ENCODE measurements around the gene TRDMT1.
"Not testable (repeated sequence)": the region's sequence is repeated elsewhere in the genome, so short reads cannot be mapped to it uniquely, and the experiment has no call there.

The TRDMT1 gene

GRCh38 chr10:17125206-17125893, 76.1 kb downstream of the TRDMT1 start:
- H3K27ac Mint-ChIP-seq, result no peak overlapping the region
- peaks cover 5% of the 10 kb centered on the region for H3K4me1 Mint-ChIP-seq (ENCODE audit: low read depth)
- no peaks in the 10 kb centered on the region for H3K27me3 Mint-ChIP-seq
- no peak overlapping the region for H3K4me3 Mint-ChIP-seq
- H3K9me3 Mint-ChIP-seq, result no peaks in the 10 kb centered on the region
- peaks cover 9% of the 10 kb centered on the region for H3K36me3 Mint-ChIP-seq (ENCODE audit: low read depth)

GRCh38 chr10:17123961-17124360, 77.5 kb downstream of the TRDMT1 start:
- Mint-ChIP-seq H3K27me3 (no peaks in the 10 kb centered on the region), H3K4me3 (no peak overlapping the region), H3K36me3 (ENCODE audit: low read depth) (peaks cover 10% of the 10 kb centered on the region), H3K4me1 (ENCODE audit: low read depth) (peaks cover 5% of the 10 kb centered on the region), H3K27ac (no peak overlapping the region), H3K9me3 (no peaks in the 10 kb centered on the region)

GRCh38 chr10:17122726-17123661, 78.5 kb downstream of the TRDMT1 start:
- Mint-ChIP-seq H3K27me3 (no peaks in the 10 kb centered on the region), H3K9me3 (no peaks in the 10 kb centered on the region), H3K4me3 (no peak overlapping the region), H3K36me3 (ENCODE audit: low read depth) (peaks cover 10% of the 10 kb centered on the region), H3K4me1 (ENCODE audit: low read depth) (peaks cover 5% of the 10 kb centered on the region), H3K27ac (no peak overlapping the region)

- Mint-ChIP-seq H3K36me3 (ENCODE audit: low read depth) (peaks cover 10% of the 10 kb centered on the region), H3K9me3 (no peaks in the 10 kb centered on the region), H3K27ac (no peak overlapping the region), H3K4me3 (no peak overlapping the region), H3K27me3 (no peaks in the 10 kb centered on the region), H3K4me1 (ENCODE audit: low read depth) (peaks cover 5% of the 10 kb centered on the region)
Observed at GRCh38 chr10:17122052-17122451, 79.4 kb downstream of the TRDMT1 start.

GRCh38 chr10:17120694-17121093, 80.8 kb downstream of the TRDMT1 start:
- no peak overlapping the region for H3K4me3 Mint-ChIP-seq
- H3K9me3 Mint-ChIP-seq, result no peaks in the 10 kb centered on the region
- peaks cover 5% of the 10 kb centered on the region for H3K4me1 Mint-ChIP-seq (ENCODE audit: low read depth)
- H3K27me3 Mint-ChIP-seq, result no peaks in the 10 kb centered on the region
- no peak overlapping the region for H3K27ac Mint-ChIP-seq
- peaks cover 10% of the 10 kb centered on the region for H3K36me3 Mint-ChIP-seq (ENCODE audit: low read depth)

GRCh38 chr10:17119845-17120244, 81.6 kb downstream of the TRDMT1 start:
- H3K27me3 Mint-ChIP-seq, result no peaks in the 10 kb centered on the region
- H3K4me1 Mint-ChIP-seq (ENCODE audit: low read depth), result peaks cover 5% of the 10 kb centered on the region
- H3K36me3 Mint-ChIP-seq (ENCODE audit: low read depth), result peaks cover 10% of the 10 kb centered on the region
- H3K4me3 Mint-ChIP-seq, result no peak overlapping the region
- no peaks in the 10 kb centered on the region for H3K9me3 Mint-ChIP-seq
- no peak overlapping the region for H3K27ac Mint-ChIP-seq

- H3K27me3 Mint-ChIP-seq, result no peaks in the 10 kb centered on the region
- H3K4me3 Mint-ChIP-seq, result no peak overlapping the region
- no peak overlapping the region for H3K27ac Mint-ChIP-seq
- H3K9me3 Mint-ChIP-seq, result no peaks in the 10 kb centered on the region
- no peaks in the 10 kb centered on the region for H3K4me1 Mint-ChIP-seq (ENCODE audit: low read depth)
- peaks cover 16% of the 10 kb centered on the region for H3K36me3 Mint-ChIP-seq (ENCODE audit: low read depth)
Observed at GRCh38 chr10:17116193-17116592, 85.3 kb downstream of the TRDMT1 start.

GRCh38 chr10:17115683-17116082, 85.8 kb downstream of the TRDMT1 start:
- Mint-ChIP-seq H3K4me1 (ENCODE audit: low read depth) (no peaks in the 10 kb centered on the region), H3K4me3 (no peak overlapping the region), H3K9me3 (no peaks in the 10 kb centered on the region), H3K27ac (no peak overlapping the region), H3K36me3 (ENCODE audit: low read depth) (peaks cover 16% of the 10 kb centered on the region), H3K27me3 (no peaks in the 10 kb centered on the region)

- not testable (repeated sequence) for H3K27me3 Mint-ChIP-seq; H3K4me1 Mint-ChIP-seq (ENCODE audit: low read depth); H3K9me3 Mint-ChIP-seq; H3K4me3 Mint-ChIP-seq; H3K27ac Mint-ChIP-seq
- peaks cover 12% of the 10 kb centered on the region for H3K36me3 Mint-ChIP-seq (ENCODE audit: low read depth)
Observed at GRCh38 chr10:17114878-17115444, 86.5 kb downstream of the TRDMT1 start.

GRCh38 chr10:17113889-17114540, 87.5 kb downstream of the TRDMT1 start:
- H3K9me3 Mint-ChIP-seq, result no peaks in the 10 kb centered on the region
- no peak overlapping the region for H3K4me3 Mint-ChIP-seq
- peaks cover 7% of the 10 kb centered on the region for H3K4me1 Mint-ChIP-seq (ENCODE audit: low read depth)
- no peaks in the 10 kb centered on the region for H3K27me3 Mint-ChIP-seq
- peaks cover 12% of the 10 kb centered on the region for H3K36me3 Mint-ChIP-seq (ENCODE audit: low read depth)
- H3K27ac Mint-ChIP-seq, result no peak overlapping the region

- no peak overlapping the region for H3K27ac Mint-ChIP-seq
- H3K27me3 Mint-ChIP-seq, result no peaks in the 10 kb centered on the region
- peaks cover 12% of the 10 kb centered on the region for H3K36me3 Mint-ChIP-seq (ENCODE audit: low read depth)
- peaks cover 8% of the 10 kb centered on the region for H3K4me1 Mint-ChIP-seq (ENCODE audit: low read depth)
- no peak overlapping the region for H3K4me3 Mint-ChIP-seq
- H3K9me3 Mint-ChIP-seq, result no peaks in the 10 kb centered on the region
Observed at GRCh38 chr10:17113346-17113745, 88.1 kb downstream of the TRDMT1 start.

- no peaks in the 10 kb centered on the region for H3K9me3 Mint-ChIP-seq
- peaks cover 8% of the 10 kb centered on the region for H3K4me1 Mint-ChIP-seq (ENCODE audit: low read depth)
- H3K4me3 Mint-ChIP-seq, result no peak overlapping the region
- H3K27me3 Mint-ChIP-seq, result no peaks in the 10 kb centered on the region
- H3K36me3 Mint-ChIP-seq (ENCODE audit: low read depth), result peaks cover 12% of the 10 kb centered on the region
- no peak overlapping the region for H3K27ac Mint-ChIP-seq
Observed at GRCh38 chr10:17112566-17112965, 88.9 kb downstream of the TRDMT1 start.

- no peak overlapping the region for H3K27ac Mint-ChIP-seq
Observed at GRCh38 chr10:17109475-17110207, 91.8 kb downstream of the TRDMT1 start.

GRCh38 chr10:17109046-17109445, 92.4 kb downstream of the TRDMT1 start:
- Mint-ChIP-seq H3K36me3 (ENCODE audit: low read depth) (peaks cover 7% of the 10 kb centered on the region), H3K4me3 (no peak overlapping the region), H3K4me1 (ENCODE audit: low read depth) (peaks cover 8% of the 10 kb centered on the region), H3K9me3 (no peaks in the 10 kb centered on the region), H3K27me3 (no peaks in the 10 kb centered on the region), H3K27ac (no peak overlapping the region)

More at GRCh38 chr10:17109475-17110207, 91.8 kb downstream of the TRDMT1 start:
- H3K4me1 Mint-ChIP-seq (ENCODE audit: low read depth), result peaks cover 8% of the 10 kb centered on the region
- H3K9me3 Mint-ChIP-seq, result no peaks in the 10 kb centered on the region
- H3K36me3 Mint-ChIP-seq (ENCODE audit: low read depth), result peaks cover 13% of the 10 kb centered on the region
- H3K27me3 Mint-ChIP-seq, result no peaks in the 10 kb centered on the region
- H3K4me3 Mint-ChIP-seq, result no peak overlapping the region

Measured in stimulated activated naive CD8-positive, alpha-beta T cell treated with anti-CD3 and anti-CD28 coated beads, Interleukin-15, Interleukin-2, amounts not matched to agents 100 ng/mL and 50 ng/mL, for 24 hours (primary cell).